ENCODE data around the gene TNFSF9. TPM values are rescaled to one million over a fixed set of nuclear protein-coding genes. Genes with fewer than 3 reads are reported as not detected.

Gene TNFSF9
- total and polyA plus RNA-seq, 2 of the 8 experiments (the other 6 are each of a cell fraction or from before 2014, with no cell fraction given) = 1.7 to 4.4 TPM

DNA sequence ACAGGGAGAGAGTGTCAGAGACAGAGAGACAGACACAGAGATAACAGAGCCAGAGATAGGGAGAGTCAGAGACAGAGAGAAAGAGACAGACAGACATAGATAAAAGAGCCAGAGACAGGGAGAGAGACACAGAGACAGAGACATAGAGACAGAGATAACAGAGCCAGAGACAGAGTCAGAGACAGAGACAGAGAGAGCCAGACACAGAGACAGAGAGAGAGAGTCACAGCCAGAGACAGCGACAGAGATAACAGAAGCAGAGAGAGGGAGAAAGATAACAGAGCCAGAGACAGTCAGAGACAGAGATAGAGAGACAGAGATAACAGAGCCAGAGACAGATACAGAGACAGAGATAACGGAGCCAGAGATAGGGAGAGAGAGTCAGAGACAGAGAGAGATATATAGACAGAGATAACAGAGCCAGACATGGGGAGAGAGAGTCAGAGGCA, 865 bp upstream of the TNFSF9 start:
- Histone ChIP-seq H3K36me3 (ENCODE audit: control insufficient read depth in 2 of 4, insufficient read depth in 4 of 4, low read length in 3 of 4) (no peaks in the 10 kb centered on the region; a peak in 1 of 8 replicates), H2AFZ (ENCODE audit: low read length) (no peak overlapping the region), H3K56ac (replicated peaks; ENCODE audit: insufficient read length, low read depth, low read length) (no peak overlapping the region), H3K79me1 (ENCODE audit: low read depth, low read length) (peaks cover 4% of the 10 kb centered on the region), H3K23ac (ENCODE audit: insufficient read length) (no peak overlapping the region), H2AK5ac (ENCODE audit: low read depth, low read length) (peak overlapping the region; percentile 90; the same call in 1 of the 2 replicates), H3K79me2 (ENCODE audit: control insufficient read depth in 1 of 2, insufficient read depth in 2 of 2, low read length in 2 of 2) (no peaks in the 10 kb centered on the region), H3K4me1 (replicated peaks in 1 of 4; ENCODE audit: control insufficient read depth in 3 of 4, insufficient read depth in 4 of 4, low read length in 3 of 4) (peaks cover 5 to 29% (median 19%) of the 10 kb centered on the region in 4 experiments), H3K27me3 (replicated peaks in 1 of 4; ENCODE audit: control insufficient read depth in 3 of 4, extremely low read depth in 1 of 4, insufficient read depth in 3 of 4, low read length in 3 of 4) (peaks cover 17 to 39% (median 38%) of the 10 kb centered on the region in 4 experiments), H2BK20ac (ENCODE audit: low read length) (no peak overlapping the region), H3K14ac (ENCODE audit: insufficient read length) (no peak overlapping the region), H3K18ac (ENCODE audit: extremely low read depth, low read length) (no peak overlapping the region), H2BK15ac (ENCODE audit: low read length) (0 out of 2 replicates have a peak overlapping the region, but pooled peaks have one; percentile 8), H2BK120ac (replicated peaks; ENCODE audit: low read depth, low read length) (no peak overlapping the region), H2BK12ac (ENCODE audit: low read depth, low read length) (peak overlapping the region; percentile 94; the same call in 1 of the 2 replicates), H4K20me1 (replicated peaks in 1 of 2; ENCODE audit: control insufficient read depth in 1 of 2, insufficient read depth in 2 of 2, low read length in 2 of 2) (peaks cover 0 to 4% of the 10 kb centered on the region in 2 experiments), H3K4me2 (ENCODE audit: insufficient read depth in 1 of 2, low read depth in 2 of 2, low read length in 2 of 2) (peak overlapping the region; percentile 98 to 100; a peak in 3 of 4 replicates), H3K9ac (replicated peaks in 1 of 4; ENCODE audit: extremely low read depth in 1 of 4, low read depth in 3 of 4, low read length in 3 of 4) (no peak overlapping the region), H4K8ac (ENCODE audit: extremely low read depth, insufficient read depth, low read length) (no peak overlapping the region), H4K91ac (replicated peaks; ENCODE audit: insufficient read length, low read length) (no peak overlapping the region), H4K5ac (ENCODE audit: insufficient read length, low read depth, low read length) (no peak overlapping the region), H3K23me2 (ENCODE audit: low read depth, low read length) (peaks cover 20% of the 10 kb centered on the region), H3K27ac (ENCODE audit: low read depth, low read length) (no peak overlapping the region), H2BK5ac (ENCODE audit: low read depth, low read length) (no peak overlapping the region; the same call in 1 of the 2 replicates), H3K4ac (replicated peaks; ENCODE audit: insufficient read length, low read depth, low read length) (no peak overlapping the region), H3K4me3 (ENCODE audit: extremely low read depth in 1 of 4, insufficient read depth in 2 of 4, low read depth in 3 of 4, low read length in 4 of 4) (peak overlapping the region in 2 of 4 experiments; percentile 68 to 70; a peak in 4 of 8 replicates), H3K9me3 (ENCODE audit: insufficient read depth in 2 of 2, low read depth in 1 of 2, low read length in 1 of 2) (no peaks in the 10 kb centered on the region)
- DNase-seq (ENCODE audit: low read depth in 1 of 2, low spot score in 2 of 2) (no peak), FAIRE-seq (no peak)
- ChIA-PET POLR2A (ENCODE audit: partially characterized antibody) (interaction anchor here (0.8 to 6.7 kb wide), 16 partner anchors 8 to 244 kb away, joined by 3 to 72 read pairs (median 3); partner anchors contain the start of genes GPR108 and SLC25A23), CTCF (ENCODE audit: partially characterized antibody) (no interaction called here)
- TF ChIP-seq SIX5 (IDR thresholded peaks at IDR 0.05; ENCODE audit: low read depth, low read length) = no peak
- no peak for TF ChIP-seq RFX5 (IDR thresholded peaks at IDR 0.05; ENCODE audit: borderline replicate concordance, low read depth, low read length)
- TF ChIP-seq BCL11A (IDR thresholded peaks at IDR 0.05; ENCODE audit: low read depth in 2 of 2, low read length in 2 of 2) = no peak
- no peak for TF ChIP-seq SP1 (IDR thresholded peaks at IDR 0.05; ENCODE audit: low read depth, low read length)
- TF ChIP-seq CHD2 (IDR thresholded peaks at IDR 0.05; ENCODE audit: low read length) = no peak
- no peak for TF ChIP-seq PHF8 (conservative IDR thresholded peaks at IDR 0.05; ENCODE audit: low read depth, low read length)
- TF ChIP-seq KDM1A (IDR thresholded peaks at IDR 0.05; ENCODE audit: borderline replicate concordance, low read length) = no peak
- TF ChIP-seq MAFK (IDR thresholded peaks at IDR 0.05; ENCODE audit: low read depth, low read length) = no peak
- 72% methylated on average over 2 of the region's 2 CpGs; no CpG with 5 or more reads in 1 of the 2 experiments for WGBS, 2 experiments (ENCODE audit: extremely low coverage in 1 of 2, insufficient coverage in 1 of 2, insufficient read length in 1 of 2, insufficient replicate concordance in 2 of 2, low coverage in 1 of 2, low lambda C conversion rate in 2 of 2, missing lambda C conversion rate in 1 of 2)

Data from H1 (cell line).